Gastrocnemius medialis (tissue), 4 donors: Measurements from ENCODE around the gene IDH3B.

Experiments used
- POLR2A ChIP-seq, 2 donors: fragments of 450-650 bp; IDR thresholded peaks; one replicate each; pipeline ENCODE4 v1.6.1; 2017; ENCODE audit warnings: antibody characterized with exemption in 2 of 2, mild to moderate bottlenecking in 2 of 2, moderate library complexity in 2 of 2
- TF ChIP-seq, protein P1 (sequence below), 5 experiments: fragments of 450-650 bp in 3 of 5; fragments of 200-600 bp in 2 of 5; sonication (generic) in 2 of 5; IDR thresholded peaks in 4 of 5; conservative IDR thresholded peaks in 1 of 5; 1 replicate in 4 of 5; 2 replicates in 1 of 5; pipeline ENCODE4 v1.5.1; 2016 to 2019; ENCODE audit warnings: antibody characterized with exemption in 5 of 5, mild to moderate bottlenecking in 3 of 5, moderate library complexity in 3 of 5

DNA sequence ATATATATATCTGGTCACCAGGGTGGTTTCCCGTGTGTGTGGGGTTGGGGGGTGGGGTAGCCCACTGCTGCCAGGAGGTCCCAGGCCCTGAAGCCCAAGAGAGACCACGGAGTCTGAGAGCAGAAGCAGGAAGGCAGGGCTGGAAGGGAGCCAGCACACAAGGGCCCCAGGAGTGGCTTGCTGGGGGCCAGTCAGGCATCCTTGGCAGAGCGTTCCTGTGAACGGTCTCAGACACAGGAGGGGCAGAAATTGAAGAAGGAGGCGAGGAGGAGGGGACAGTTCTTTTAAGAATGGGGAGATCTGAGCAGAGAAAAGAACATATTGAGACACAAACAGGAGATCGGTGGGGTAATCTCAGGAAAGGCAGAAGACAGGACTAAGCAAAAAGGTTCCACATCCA, 26.7 kb upstream of the IDH3B start:
- TF ChIP-seq, protein P1, sequence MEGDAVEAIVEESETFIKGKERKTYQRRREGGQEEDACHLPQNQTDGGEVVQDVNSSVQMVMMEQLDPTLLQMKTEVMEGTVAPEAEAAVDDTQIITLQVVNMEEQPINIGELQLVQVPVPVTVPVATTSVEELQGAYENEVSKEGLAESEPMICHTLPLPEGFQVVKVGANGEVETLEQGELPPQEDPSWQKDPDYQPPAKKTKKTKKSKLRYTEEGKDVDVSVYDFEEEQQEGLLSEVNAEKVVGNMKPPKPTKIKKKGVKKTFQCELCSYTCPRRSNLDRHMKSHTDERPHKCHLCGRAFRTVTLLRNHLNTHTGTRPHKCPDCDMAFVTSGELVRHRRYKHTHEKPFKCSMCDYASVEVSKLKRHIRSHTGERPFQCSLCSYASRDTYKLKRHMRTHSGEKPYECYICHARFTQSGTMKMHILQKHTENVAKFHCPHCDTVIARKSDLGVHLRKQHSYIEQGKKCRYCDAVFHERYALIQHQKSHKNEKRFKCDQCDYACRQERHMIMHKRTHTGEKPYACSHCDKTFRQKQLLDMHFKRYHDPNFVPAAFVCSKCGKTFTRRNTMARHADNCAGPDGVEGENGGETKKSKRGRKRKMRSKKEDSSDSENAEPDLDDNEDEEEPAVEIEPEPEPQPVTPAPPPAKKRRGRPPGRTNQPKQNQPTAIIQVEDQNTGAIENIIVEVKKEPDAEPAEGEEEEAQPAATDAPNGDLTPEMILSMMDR (IDR thresholded peaks at IDR 0.05 in 4 of 5, conservative IDR thresholded peaks at IDR 0.05 in 1 of 5), result no peak
- no peak for TF ChIP-seq POLR2A (IDR thresholded peaks at IDR 0.05)
